Fibroblast of lung (primary cell): Measurements from ENCODE around the gene TTLL7.

ENCODE experiments used
- CTCF ChIP-seq, 2 donors: IDR thresholded peaks in 1 of 2; conservative IDR thresholded peaks in 1 of 2; 1 replicate in 1 of 2; 2 replicates in 1 of 2; pipeline ENCODE4 v1.5.1; 2011 to 2012; ENCODE audit warnings: low read length in 2 of 2, control low read depth in 1 of 2, inconsistent platforms in 1 of 2, low read depth in 1 of 2, mild to moderate bottlenecking in 1 of 2
- EZH2 ChIP-seq: IDR thresholded peaks from 2 replicates; pipeline ENCODE4 v1.5.1; 2012; ENCODE audit warnings: low read length, control low read depth, mild to moderate bottlenecking; ENCODE audit errors: missing control alignments

GRCh38 chr1:84000954-84001495 is 2.1 kb upstream of the TTLL7 start:
- TF ChIP-seq CTCF (conservative IDR thresholded peaks at IDR 0.05 in 1 of 2, IDR thresholded peaks at IDR 0.05 in 1 of 2; ENCODE audit: low read depth in 1 of 2, low read length in 2 of 2) (no peak), EZH2 (no peak)
